GM12878 (cell line): ENCODE data around the gene TBX10. TPM values are rescaled to one million over a fixed set of nuclear protein-coding genes. Genes with fewer than 3 reads are reported as not detected.

Source experiments
- BRCA1 ChIP-seq: IDR thresholded peaks from 2 replicates; pipeline ENCODE4 v1.6.1; 2011; ENCODE audit warnings: low read depth, low read length, improper control_type of control experiment
- CBX5 ChIP-seq: sonication (generic); IDR thresholded peaks from 2 replicates; pipeline ENCODE4 v1.6.1; 2016; ENCODE audit warnings: low read depth, moderate library complexity, mild to moderate bottlenecking, inconsistent platforms
- CEBPB ChIP-seq, 2 experiments: fragments of 150-350 bp in 1 of 2; IDR thresholded peaks; 2 replicates each; pipeline ENCODE4 v1.6.1; 2012 to 2014; ENCODE audit warnings: low read depth in 2 of 2, low read length in 2 of 2, borderline replicate concordance in 1 of 2, inconsistent platforms in 1 of 2
- EED ChIP-seq: sonication (generic); IDR thresholded peaks from 2 replicates; pipeline ENCODE4 v1.6.1; 2016; ENCODE audit warnings: antibody characterized with exemption, low read depth
- ETV6 ChIP-seq, 2 experiments: fragments of 450-650 bp in 1 of 2; IDR thresholded peaks in 1 of 2; conservative IDR thresholded peaks in 1 of 2; 2 replicates each; pipeline ENCODE4 v1.6.1; 2014; ENCODE audit warnings: antibody characterized with exemption in 1 of 2, borderline replicate concordance in 1 of 2, low read depth in 1 of 2, mild to moderate bottlenecking in 1 of 2, moderate library complexity in 1 of 2
- MYB ChIP-seq: fragments of 150-350 bp; IDR thresholded peaks from 2 replicates; pipeline ENCODE4 v1.6.1; 2014; ENCODE audit warnings: mild to moderate bottlenecking, low read depth, low read length, borderline replicate concordance
- NFIC ChIP-seq: IDR thresholded peaks from 2 replicates; pipeline ENCODE4 v1.6.1; 2012; ENCODE audit warnings: low read depth, mild to moderate bottlenecking, inconsistent platforms, low read length, moderate library complexity
- NFXL1 ChIP-seq: fragments of 450-650 bp; IDR thresholded peaks from 2 replicates; pipeline ENCODE4 v1.6.1; 2017; ENCODE audit warnings: antibody characterized with exemption, mild to moderate bottlenecking, borderline replicate concordance
- NFYA ChIP-seq: IDR thresholded peaks from 2 replicates; pipeline ENCODE4 v1.6.1; 2011; ENCODE audit warnings: low read depth, mild to moderate bottlenecking, low read length, improper control_type of control experiment, borderline replicate concordance
- PAX5 ChIP-seq: IDR thresholded peaks from 2 replicates; pipeline ENCODE4 v1.6.1; 2011; ENCODE audit warnings: low read depth, low read length, borderline replicate concordance
- PML ChIP-seq: IDR thresholded peaks from 2 replicates; pipeline ENCODE4 v1.6.1; 2012; ENCODE audit warnings: low read length, inconsistent platforms
- POLR2A ChIP-seq: IDR thresholded peaks from 2 replicates; pipeline ENCODE4 v1.6.1; 2011; ENCODE audit warnings: low read depth, mild to moderate bottlenecking, low read length
- RAD21 ChIP-seq: IDR thresholded peaks from 2 replicates; pipeline ENCODE4 v1.6.1; 2011; ENCODE audit warnings: mild to moderate bottlenecking, low read depth, low read length, moderate library complexity; ENCODE audit not compliant: insufficient read depth
- RELA ChIP-seq: fragments of 450-650 bp; IDR thresholded peaks from 2 replicates; pipeline ENCODE4 v1.8.0; 2014; ENCODE audit warnings: borderline replicate concordance; ENCODE audit not compliant: partially characterized antibody
- RUNX3 ChIP-seq: IDR thresholded peaks from 2 replicates; pipeline ENCODE4 v1.6.1; 2012; ENCODE audit warnings: low read length, inconsistent platforms
- SP1 ChIP-seq: IDR thresholded peaks from one replicate; pipeline ENCODE4 v1.6.1; 2011; ENCODE audit warnings: low read depth, low read length
- ZBED1 ChIP-seq: IDR thresholded peaks from 2 replicates; pipeline ENCODE4 v1.6.1; 2016; ENCODE audit warnings: borderline replicate concordance
- ZNF384 ChIP-seq: IDR thresholded peaks from 2 replicates; pipeline ENCODE4 v1.6.1; 2012; ENCODE audit warnings: low read depth, mild to moderate bottlenecking, low read length, improper control_type of control experiment, borderline replicate concordance
- ZNF622 ChIP-seq: fragments of 450-650 bp; IDR thresholded peaks from 2 replicates; pipeline ENCODE4 v1.6.1; 2017; ENCODE audit warnings: mild to moderate bottlenecking, inconsistent platforms
- ZSCAN29 ChIP-seq: fragments of 450-650 bp; IDR thresholded peaks from 2 replicates; pipeline ENCODE4 v1.6.1; 2017; ENCODE audit warnings: mild to moderate bottlenecking, moderate library complexity
- polyA plus RNA-seq, 11 experiments: library from polyadenylated mRNA; depleted of rRNA in 4 of 11; unstranded in 6 of 11; stranded (reverse) in 5 of 11; fragments of >200 nt; fragmentation: Nextera tagmentation in 4 of 11; fragmentation: Illumina TruSeq in 1 of 11; extraction: Ambion mirVana in 4 of 11; extraction: Trizol in 1 of 11; gene quantifications; 1 replicate in 1 of 11; 2 replicates in 10 of 11; pipeline versions ENCODE4 v1.2.1 to v1.2.3, GENCODE V29; 2011 to 2016; ENCODE audit warnings: inconsistent platforms in 2 of 11, missing spikeins in 2 of 11, low read depth in 1 of 11
- total RNA-seq, 4 experiments: library from RNA; depleted of rRNA in 3 of 4; stranded (reverse); fragments of >200 nt in 3 of 4; fragmentation: Illumina TruSeq in 1 of 4; extraction: Trizol in 1 of 4; gene quantifications; 2 replicates each; pipeline versions ENCODE4 v1.2.1 to v1.2.3, GENCODE V29; 2013 to 2021
- TF ChIP-seq, protein P1 (sequence below): fragments of 150-350 bp; IDR thresholded peaks from 2 replicates; pipeline ENCODE4 v1.6.1; 2014; ENCODE audit warnings: mild to moderate bottlenecking, low read depth, low read length
- TF ChIP-seq, protein P2 (sequence below): IDR thresholded peaks from 2 replicates; pipeline ENCODE4 v1.6.1; 2011; ENCODE audit warnings: low read depth, low read length, improper control_type of control experiment, borderline replicate concordance
- TF ChIP-seq, protein P3 (sequence below): fragments of 450-650 bp; IDR thresholded peaks from 2 replicates; pipeline ENCODE4 v1.6.1; 2018; ENCODE audit warnings: mild to moderate bottlenecking, low read depth, moderate library complexity; ENCODE audit not compliant: partially characterized antibody
- TF ChIP-seq, protein P4 (sequence below): IDR thresholded peaks from 2 replicates; pipeline ENCODE4 v1.6.1; 2012; ENCODE audit warnings: low read depth, low read length, improper control_type of control experiment
- TF ChIP-seq, protein P5 (sequence below): IDR thresholded peaks from 2 replicates; pipeline ENCODE4 v1.6.1; 2012; ENCODE audit warnings: low read depth, low read length, improper control_type of control experiment

TBX10 gene
- total and polyA plus RNA-seq, 10 of the 15 experiments (the other 5 are each of a cell fraction or from before 2014, with no cell fraction given), result 0.10 to 0.44 (median 0.20) TPM; not detected in 4

DNA sequence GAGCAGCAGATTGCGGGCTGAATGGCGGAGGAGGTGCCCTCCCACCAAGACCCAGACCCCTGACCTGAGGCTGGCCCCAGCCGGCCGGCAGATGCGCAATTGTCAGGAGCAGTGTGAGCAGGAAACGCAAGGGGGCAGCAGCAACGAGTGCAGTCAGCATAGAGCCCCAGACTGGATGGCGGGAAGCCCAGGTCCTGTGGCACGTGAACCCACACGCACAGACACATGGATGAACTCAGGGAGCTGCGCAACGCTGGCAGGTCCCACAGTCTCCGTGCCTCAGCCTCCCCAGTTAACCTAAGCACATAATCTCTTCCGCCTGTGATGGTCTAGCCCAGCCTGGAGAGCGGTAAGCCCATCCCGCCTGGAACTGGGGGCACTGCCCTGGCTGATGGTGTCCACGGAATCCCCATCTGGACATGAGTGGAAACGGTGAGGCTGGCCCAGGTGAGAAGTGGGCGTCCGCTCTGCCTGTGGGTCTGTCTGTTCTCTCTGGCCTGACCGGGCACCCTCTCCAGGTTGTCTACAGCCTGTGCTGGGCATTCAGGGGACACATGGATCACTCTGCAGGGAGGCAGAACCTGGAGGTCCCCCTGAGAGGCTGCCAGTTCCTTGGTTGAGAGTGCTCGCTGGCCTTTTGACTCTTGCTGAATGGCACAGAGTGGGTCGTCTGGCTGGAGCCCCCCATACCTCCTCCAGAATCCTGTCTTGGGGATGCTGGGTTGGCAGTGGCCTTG lies 626 bp upstream of the TBX10 start (continued):
- TF ChIP-seq, protein P1, sequence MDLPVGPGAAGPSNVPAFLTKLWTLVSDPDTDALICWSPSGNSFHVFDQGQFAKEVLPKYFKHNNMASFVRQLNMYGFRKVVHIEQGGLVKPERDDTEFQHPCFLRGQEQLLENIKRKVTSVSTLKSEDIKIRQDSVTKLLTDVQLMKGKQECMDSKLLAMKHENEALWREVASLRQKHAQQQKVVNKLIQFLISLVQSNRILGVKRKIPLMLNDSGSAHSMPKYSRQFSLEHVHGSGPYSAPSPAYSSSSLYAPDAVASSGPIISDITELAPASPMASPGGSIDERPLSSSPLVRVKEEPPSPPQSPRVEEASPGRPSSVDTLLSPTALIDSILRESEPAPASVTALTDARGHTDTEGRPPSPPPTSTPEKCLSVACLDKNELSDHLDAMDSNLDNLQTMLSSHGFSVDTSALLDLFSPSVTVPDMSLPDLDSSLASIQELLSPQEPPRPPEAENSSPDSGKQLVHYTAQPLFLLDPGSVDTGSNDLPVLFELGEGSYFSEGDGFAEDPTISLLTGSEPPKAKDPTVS, result no peak
- TF ChIP-seq MYB (no peak), ETV6 (conservative IDR thresholded peaks at IDR 0.05 in 1 of 2, IDR thresholded peaks at IDR 0.05 in 1 of 2; ENCODE audit: borderline replicate concordance in 1 of 2, low read depth in 1 of 2) (no peak), RELA (no peak), PAX5 (no peak), SP1 (no peak), ZNF384 (no peak), NFXL1 (no peak), ZNF622 (no peak), RAD21 (peak; percentile 68), NFIC (no peak), ZBED1 (no peak), ZSCAN29 (no peak), RUNX3 (no peak), PML (no peak), CEBPB (IDR thresholded peaks at IDR 0.05; ENCODE audit: borderline replicate concordance in 1 of 2, low read depth in 2 of 2, low read length in 2 of 2) (no peak), NFYA (no peak), CBX5 (no peak), EED (no peak), POLR2A (no peak), BRCA1 (no peak)
- TF ChIP-seq, protein P2, sequence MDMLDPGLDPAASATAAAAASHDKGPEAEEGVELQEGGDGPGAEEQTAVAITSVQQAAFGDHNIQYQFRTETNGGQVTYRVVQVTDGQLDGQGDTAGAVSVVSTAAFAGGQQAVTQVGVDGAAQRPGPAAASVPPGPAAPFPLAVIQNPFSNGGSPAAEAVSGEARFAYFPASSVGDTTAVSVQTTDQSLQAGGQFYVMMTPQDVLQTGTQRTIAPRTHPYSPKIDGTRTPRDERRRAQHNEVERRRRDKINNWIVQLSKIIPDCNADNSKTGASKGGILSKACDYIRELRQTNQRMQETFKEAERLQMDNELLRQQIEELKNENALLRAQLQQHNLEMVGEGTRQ, result no peak; the same call in 1 of the 2 replicates
- TF ChIP-seq, protein P3, sequence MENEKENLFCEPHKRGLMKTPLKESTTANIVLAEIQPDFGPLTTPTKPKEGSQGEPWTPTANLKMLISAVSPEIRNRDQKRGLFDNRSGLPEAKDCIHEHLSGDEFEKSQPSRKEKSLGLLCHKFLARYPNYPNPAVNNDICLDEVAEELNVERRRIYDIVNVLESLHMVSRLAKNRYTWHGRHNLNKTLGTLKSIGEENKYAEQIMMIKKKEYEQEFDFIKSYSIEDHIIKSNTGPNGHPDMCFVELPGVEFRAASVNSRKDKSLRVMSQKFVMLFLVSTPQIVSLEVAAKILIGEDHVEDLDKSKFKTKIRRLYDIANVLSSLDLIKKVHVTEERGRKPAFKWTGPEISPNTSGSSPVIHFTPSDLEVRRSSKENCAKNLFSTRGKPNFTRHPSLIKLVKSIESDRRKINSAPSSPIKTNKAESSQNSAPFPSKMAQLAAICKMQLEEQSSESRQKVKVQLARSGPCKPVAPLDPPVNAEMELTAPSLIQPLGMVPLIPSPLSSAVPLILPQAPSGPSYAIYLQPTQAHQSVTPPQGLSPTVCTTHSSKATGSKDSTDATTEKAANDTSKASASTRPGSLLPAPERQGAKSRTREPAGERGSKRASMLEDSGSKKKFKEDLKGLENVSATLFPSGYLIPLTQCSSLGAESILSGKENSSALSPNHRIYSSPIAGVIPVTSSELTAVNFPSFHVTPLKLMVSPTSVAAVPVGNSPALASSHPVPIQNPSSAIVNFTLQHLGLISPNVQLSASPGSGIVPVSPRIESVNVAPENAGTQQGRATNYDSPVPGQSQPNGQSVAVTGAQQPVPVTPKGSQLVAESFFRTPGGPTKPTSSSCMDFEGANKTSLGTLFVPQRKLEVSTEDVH, result peak; percentile 47
- TF ChIP-seq, protein P4, sequence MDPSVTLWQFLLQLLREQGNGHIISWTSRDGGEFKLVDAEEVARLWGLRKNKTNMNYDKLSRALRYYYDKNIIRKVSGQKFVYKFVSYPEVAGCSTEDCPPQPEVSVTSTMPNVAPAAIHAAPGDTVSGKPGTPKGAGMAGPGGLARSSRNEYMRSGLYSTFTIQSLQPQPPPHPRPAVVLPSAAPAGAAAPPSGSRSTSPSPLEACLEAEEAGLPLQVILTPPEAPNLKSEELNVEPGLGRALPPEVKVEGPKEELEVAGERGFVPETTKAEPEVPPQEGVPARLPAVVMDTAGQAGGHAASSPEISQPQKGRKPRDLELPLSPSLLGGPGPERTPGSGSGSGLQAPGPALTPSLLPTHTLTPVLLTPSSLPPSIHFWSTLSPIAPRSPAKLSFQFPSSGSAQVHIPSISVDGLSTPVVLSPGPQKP, result no peak
- TF ChIP-seq, protein P5, sequence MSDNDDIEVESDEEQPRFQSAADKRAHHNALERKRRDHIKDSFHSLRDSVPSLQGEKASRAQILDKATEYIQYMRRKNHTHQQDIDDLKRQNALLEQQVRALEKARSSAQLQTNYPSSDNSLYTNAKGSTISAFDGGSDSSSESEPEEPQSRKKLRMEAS, result 0 out of 2 replicates have a peak, but pooled peaks have one; percentile 19
